GM23338 (cell line): Measurements from ENCODE around the gene IGFLR1. TPM values are rescaled to one million over a fixed set of nuclear protein-coding genes. Genes with fewer than 3 reads are reported as not detected.

Source experiments
- ATAC-seq: fragments of 200-7000 bp; cut with Tn5 transposase; 3 replicates; pipeline ENCODE4 v1.9.1; 2020
- DNase-seq: peaks from one replicate; pipeline ENCODE4 v3.0.0-alpha.2; 2015; ENCODE audit warnings: low spot score
- H2AFZ ChIP-seq: fragments of 200-600 bp; sonication (generic); 2 replicates; pipeline ENCODE4 v1.8.0; 2016; ENCODE audit warnings: antibody characterized with exemption, mild to moderate bottlenecking, moderate library complexity
- H3F3A ChIP-seq: fragments of 200-600 bp; sonication (generic); replicated peaks from 2 replicates; pipeline ENCODE4 v1.8.0; 2017; ENCODE audit warnings: antibody characterized with exemption, mixed run types, low read depth
- H3K27ac ChIP-seq: fragments of 200-600 bp; sonication (generic); 2 replicates; pipeline ENCODE4 v1.6.1; 2016; ENCODE audit warnings: low read depth
- H3K27me3 ChIP-seq: fragments of 200-600 bp; sonication (generic); 2 replicates; pipeline ENCODE4 v1.8.0; 2016; ENCODE audit warnings: mild to moderate bottlenecking, mixed run types, moderate library complexity; ENCODE audit not compliant: insufficient read depth
- H3K36me3 ChIP-seq: fragments of 200-600 bp; sonication (generic); 2 replicates; pipeline ENCODE4 v1.8.0; 2016; ENCODE audit warnings: mild to moderate bottlenecking; ENCODE audit not compliant: insufficient read depth
- H3K4me1 ChIP-seq: fragments of 200-600 bp; sonication (generic); 2 replicates; pipeline ENCODE4 v1.8.0; 2016; ENCODE audit warnings: mild to moderate bottlenecking, moderate library complexity; ENCODE audit not compliant: insufficient read depth
- H3K4me2 ChIP-seq: fragments of 200-600 bp; sonication (generic); 2 replicates; pipeline ENCODE4 v1.7.1; 2017; ENCODE audit warnings: mixed run types
- H3K4me3 ChIP-seq: fragments of 200-600 bp; sonication (generic); 2 replicates; pipeline ENCODE4 v1.6.1; 2016; ENCODE audit warnings: mixed run types
- H3K79me2 ChIP-seq: fragments of 200-600 bp; sonication (generic); replicated peaks from 2 replicates; pipeline ENCODE4 v1.8.0; 2017; ENCODE audit warnings: mild to moderate bottlenecking; ENCODE audit not compliant: insufficient read depth
- H3K9me2 ChIP-seq: fragments of 200-600 bp; sonication (generic); 2 replicates; pipeline ENCODE4 v1.8.0; 2017; ENCODE audit not compliant: insufficient read depth
- H4K20me1 ChIP-seq: fragments of 200-600 bp; sonication (generic); replicated peaks from 2 replicates; pipeline ENCODE4 v1.8.0; 2017; ENCODE audit warnings: mild to moderate bottlenecking; ENCODE audit not compliant: insufficient read depth
- H3K27ac Mint-ChIP-seq: 2 replicates; pipeline ENCODE4 v1.8.0; 2020; ENCODE audit warnings: inconsistent platforms, mild to moderate bottlenecking, moderate library complexity, mixed read lengths
- H3K27me3 Mint-ChIP-seq: 3 replicates; pipeline ENCODE4 v1.8.0; 2022; ENCODE audit warnings: low read depth, mild to moderate bottlenecking, moderate library complexity, mixed read lengths, inconsistent platforms; ENCODE audit not compliant: insufficient read depth, poor library complexity
- H3K36me3 Mint-ChIP-seq: 3 replicates; pipeline ENCODE4 v1.8.0; 2021; ENCODE audit warnings: low read depth, mild to moderate bottlenecking, inconsistent platforms, moderate library complexity, mixed read lengths
- H3K4me1 Mint-ChIP-seq: 3 replicates; pipeline ENCODE4 v1.8.0; 2020; ENCODE audit warnings: mild to moderate bottlenecking, inconsistent platforms, mixed read lengths
- H3K4me3 Mint-ChIP-seq: 3 replicates; pipeline ENCODE4 v1.8.0; 2021; ENCODE audit warnings: moderate library complexity, mild to moderate bottlenecking, inconsistent platforms, mixed read lengths
- H3K9me3 Mint-ChIP-seq: 3 replicates; pipeline ENCODE4 v1.8.0; 2020; ENCODE audit warnings: moderate library complexity, mild to moderate bottlenecking, inconsistent platforms, mixed read lengths
- CREB1 ChIP-seq: fragments of 250-450 bp; sonication (Bioruptor Pico); IDR thresholded peaks from 2 replicates; pipeline ENCODE4 v1.5.0; 2020; ENCODE audit warnings: low read depth, mild to moderate bottlenecking, moderate library complexity
- CTCF ChIP-seq, 2 experiments: fragments of 200-600 bp in 1 of 2; sonication (generic) in 1 of 2; conservative IDR thresholded peaks; 2 replicates each; pipeline versions ENCODE4 v1.5.1 to v1.6.1; 2016 to 2017; ENCODE audit warnings: antibody characterized with exemption in 2 of 2, low read depth in 2 of 2, mild to moderate bottlenecking in 2 of 2, moderate library complexity in 1 of 2
- EZH2phosphoT487 ChIP-seq: fragments of 200-600 bp; sonication (generic); IDR thresholded peaks from one replicate; pipeline ENCODE4 v1.8.1; 2018; ENCODE audit warnings: antibody characterized with exemption; ENCODE audit not compliant: unreplicated experiment
- POLR2AphosphoS5 ChIP-seq: IDR thresholded peaks from 2 replicates; pipeline ENCODE4 v1.6.1; 2016; ENCODE audit warnings: antibody characterized with exemption, low read depth
- STAT1 ChIP-seq: IDR thresholded peaks from one replicate; pipeline ENCODE4 v1.6.1; 2016; ENCODE audit warnings: antibody characterized with exemption; ENCODE audit not compliant: unreplicated experiment
- ZNF114 ChIP-seq: fragments of 250-450 bp; sonication (Bioruptor Pico); IDR thresholded peaks from 2 replicates; pipeline ENCODE4 v1.5.0; 2020; ENCODE audit warnings: mild to moderate bottlenecking, moderate library complexity
- ZNF331 ChIP-seq: fragments of 250-450 bp; sonication (Bioruptor Pico); IDR thresholded peaks from 2 replicates; pipeline ENCODE4 v1.5.0; 2020; ENCODE audit warnings: low read depth, mild to moderate bottlenecking, moderate library complexity
- ZNF462 ChIP-seq: fragments of 250-450 bp; sonication (Bioruptor Pico); IDR thresholded peaks from 2 replicates; pipeline ENCODE4 v1.5.0; 2020; ENCODE audit warnings: mild to moderate bottlenecking, moderate library complexity
- polyA plus RNA-seq: library from polyadenylated mRNA; unstranded; fragments of >200 nt; fragmentation: Nextera tagmentation; extraction: Ambion mirVana; gene quantifications from 2 replicates; pipeline ENCODE4 v1.2.1, GENCODE V29; 2016
- total RNA-seq: library from RNA; depleted of rRNA; stranded (reverse); fragments of >200 nt; shearing (Covaris generic); gene quantifications from 2 replicates; pipeline ENCODE4 v1.2.3, GENCODE V29; 2014

Gene IGFLR1
- total and polyA plus RNA-seq, 2 experiments from 2014 or later, result 14.4 to 17.8 TPM

- H2AFZ ChIP-seq, result no peak overlapping the region
- H3F3A ChIP-seq, result 0 out of 2 replicates have a peak, but pooled peaks cover 6% of the 10 kb centered on the region
- H3K36me3 Mint-ChIP-seq, result no peaks in the 10 kb centered on the region
- H3K27ac Mint-ChIP-seq, result no peak overlapping the region
- peaks cover 18% of the 10 kb centered on the region for H3K4me1 Mint-ChIP-seq
- H3K4me3 Mint-ChIP-seq, result no peak overlapping the region
- H3K27me3 ChIP-seq, result peaks cover 28% of the 10 kb centered on the region
- DNase-seq, result no peak
- no peaks in the 10 kb centered on the region for H3K36me3 ChIP-seq
- no peak for TF ChIP-seq CREB1 (CRISPR knock-in tag)
- no peak for TF ChIP-seq CTCF (conservative IDR thresholded peaks at IDR 0.05; ENCODE audit: low read depth in 2 of 2)
- TF ChIP-seq POLR2AphosphoS5, result no peak
- TF ChIP-seq ZNF331 (CRISPR knock-in tag), result no peak
- no peak for TF ChIP-seq ZNF114
- TF ChIP-seq ZNF462 (CRISPR knock-in tag), result no peak
- TF ChIP-seq STAT1, result no peak
- no peak for TF ChIP-seq EZH2phosphoT487
- no peaks in the 10 kb centered on the region for H4K20me1 ChIP-seq
- no peak for ATAC-seq
- H3K4me2 ChIP-seq, result no peak overlapping the region
- H3K27me3 Mint-ChIP-seq, result peaks cover 34% of the 10 kb centered on the region
- no peak overlapping the region for H3K27ac ChIP-seq
- peaks cover 10% of the 10 kb centered on the region for H3K4me1 ChIP-seq
- no peaks in the 10 kb centered on the region for H3K9me2 ChIP-seq
- H3K79me2 ChIP-seq, result no peaks in the 10 kb centered on the region
- H3K4me3 ChIP-seq, result no peak overlapping the region
- no peaks in the 10 kb centered on the region; the same call in 2 of the 3 replicates for H3K9me3 Mint-ChIP-seq
These were observed 10.6 kb upstream of the IGFLR1 start for GRCh38 chr19:35752746-35753350.
